HL-60 (cell line): ENCODE results near the gene OGDH.

Experiments
- DNase-seq, 2 experiments: peaks; one replicate each; pipeline ENCODE4 v3.0.0-alpha.2; 2010 to 2020; ENCODE audit warnings: low read depth in 1 of 2, low spot score in 1 of 2
- H3K27ac ChIP-seq: fragments of 250-450 bp; sonication (Bioruptor Pico); replicated peaks from 2 replicates; pipeline ENCODE4 v1.5.1; 2020; ENCODE audit warnings: mild to moderate bottlenecking, moderate library complexity
- H3K27me3 ChIP-seq: fragments of 250-450 bp; sonication (Bioruptor Pico); 2 replicates; pipeline ENCODE4 v1.5.1; 2021; ENCODE audit warnings: mild to moderate bottlenecking, moderate library complexity; ENCODE audit not compliant: insufficient read depth, poor library complexity, severe bottlenecking
- H3K4me3 ChIP-seq: replicated peaks from 2 replicates; pipeline ENCODE4 v1.5.1; 2011; ENCODE audit warnings: mild to moderate bottlenecking, control low read depth, low read length; ENCODE audit not compliant: insufficient read depth
- GABPA ChIP-seq: IDR thresholded peaks from 2 replicates; pipeline ENCODE4 v1.6.1; 2012; ENCODE audit warnings: low read depth
- POLR2AphosphoS5 ChIP-seq: IDR thresholded peaks from 2 replicates; pipeline ENCODE4 v1.6.1; 2012; ENCODE audit warnings: low read depth
- REST ChIP-seq: IDR thresholded peaks from 2 replicates; pipeline ENCODE4 v1.6.1; 2012; ENCODE audit warnings: low read depth; ENCODE audit not compliant: insufficient replicate concordance
- SPI1 ChIP-seq: IDR thresholded peaks from 2 replicates; pipeline ENCODE4 v1.6.1; 2012; ENCODE audit warnings: low read depth, mild to moderate bottlenecking, borderline replicate concordance
- TF ChIP-seq, protein P1 (sequence below): IDR thresholded peaks from one replicate; pipeline ENCODE4 v1.5.1; 2011; ENCODE audit warnings: low read length, control low read depth, inconsistent platforms; ENCODE audit not compliant: insufficient read depth

OGDH gene

GRCh38 chr7:44673771-44674170, 67.3 kb downstream of the OGDH start:
- no peak for DNase-seq
- Histone ChIP-seq H3K27me3 (no peaks in the 10 kb centered on the region), H3K27ac (no peak overlapping the region), H3K4me3 (no peak overlapping the region)
- TF ChIP-seq REST (no peak), POLR2AphosphoS5 (no peak), SPI1 (no peak), GABPA (no peak)
- TF ChIP-seq, protein P1, sequence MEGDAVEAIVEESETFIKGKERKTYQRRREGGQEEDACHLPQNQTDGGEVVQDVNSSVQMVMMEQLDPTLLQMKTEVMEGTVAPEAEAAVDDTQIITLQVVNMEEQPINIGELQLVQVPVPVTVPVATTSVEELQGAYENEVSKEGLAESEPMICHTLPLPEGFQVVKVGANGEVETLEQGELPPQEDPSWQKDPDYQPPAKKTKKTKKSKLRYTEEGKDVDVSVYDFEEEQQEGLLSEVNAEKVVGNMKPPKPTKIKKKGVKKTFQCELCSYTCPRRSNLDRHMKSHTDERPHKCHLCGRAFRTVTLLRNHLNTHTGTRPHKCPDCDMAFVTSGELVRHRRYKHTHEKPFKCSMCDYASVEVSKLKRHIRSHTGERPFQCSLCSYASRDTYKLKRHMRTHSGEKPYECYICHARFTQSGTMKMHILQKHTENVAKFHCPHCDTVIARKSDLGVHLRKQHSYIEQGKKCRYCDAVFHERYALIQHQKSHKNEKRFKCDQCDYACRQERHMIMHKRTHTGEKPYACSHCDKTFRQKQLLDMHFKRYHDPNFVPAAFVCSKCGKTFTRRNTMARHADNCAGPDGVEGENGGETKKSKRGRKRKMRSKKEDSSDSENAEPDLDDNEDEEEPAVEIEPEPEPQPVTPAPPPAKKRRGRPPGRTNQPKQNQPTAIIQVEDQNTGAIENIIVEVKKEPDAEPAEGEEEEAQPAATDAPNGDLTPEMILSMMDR, result no peak

DNA sequence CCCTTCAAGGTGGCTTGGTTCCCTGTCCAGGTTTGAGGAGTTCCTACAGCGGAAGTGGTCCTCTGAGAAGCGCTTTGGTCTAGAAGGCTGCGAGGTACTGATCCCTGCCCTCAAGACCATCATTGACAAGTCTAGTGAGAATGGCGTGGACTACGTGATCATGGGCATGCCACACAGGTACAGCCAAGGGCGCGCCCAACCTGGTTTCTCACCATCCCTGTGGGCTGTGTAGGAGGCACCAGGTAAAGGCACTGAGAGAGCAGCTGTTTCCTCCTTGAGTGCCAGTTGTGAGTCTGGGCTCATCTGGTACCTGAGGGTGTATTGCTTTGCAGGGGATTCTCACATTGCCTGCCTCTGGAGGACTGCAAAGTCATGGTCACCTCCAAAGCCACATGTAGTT, 68.0 kb downstream of the OGDH start:
- Histone ChIP-seq H3K4me3 (no peak overlapping the region), H3K27me3 (no peaks in the 10 kb centered on the region), H3K27ac (no peak overlapping the region)
- no peak for DNase-seq
- TF ChIP-seq, protein P1, result no peak

DNA sequence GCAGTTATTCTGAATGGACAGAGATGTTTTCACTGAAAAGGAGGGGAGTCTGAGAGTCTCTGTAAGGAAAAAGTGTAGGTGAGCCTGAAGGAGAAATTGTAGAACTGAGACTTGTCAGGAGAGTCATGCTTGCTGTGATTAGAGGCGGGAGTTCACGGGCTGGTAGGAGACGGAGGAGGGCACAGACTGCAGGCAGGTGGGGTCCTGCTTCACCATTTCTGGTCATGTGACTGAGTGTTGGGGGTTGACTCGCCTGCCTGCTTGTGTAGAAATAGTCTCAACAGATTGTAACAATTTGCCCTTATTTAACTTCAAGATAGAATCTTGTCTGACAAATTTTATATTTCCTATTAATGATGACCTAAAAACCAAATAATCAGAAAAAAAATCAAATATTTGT, 70.3 kb downstream of the OGDH start:
- H3K27ac ChIP-seq, result no peak overlapping the region
- H3K4me3 ChIP-seq, result no peak overlapping the region
- H3K27me3 ChIP-seq, result no peaks in the 10 kb centered on the region
- TF ChIP-seq SPI1 (no peak), GABPA (no peak), POLR2AphosphoS5 (no peak), REST (no peak)
- TF ChIP-seq, protein P1, result no peak
- DNase-seq, result no peak

- no peak for TF ChIP-seq SPI1
- no peak for TF ChIP-seq POLR2AphosphoS5
- no peak for TF ChIP-seq REST
- TF ChIP-seq GABPA, result no peak
- TF ChIP-seq, protein P1, result no peak
- Histone ChIP-seq H3K27me3 (no peaks in the 10 kb centered on the region), H3K4me3 (no peak overlapping the region), H3K27ac (no peak overlapping the region)
- DNase-seq, result no peak
Measured at GRCh38 chr7:44678101-44678470, 71.7 kb downstream of the OGDH start.
